Colonic mucosa (tissue), 4 donors: Measurements from ENCODE around the gene RNF145. TPM values are rescaled to one million over a fixed set of nuclear protein-coding genes. Genes with fewer than 3 reads are reported as not detected.

ENCODE experiments used
- DNase-seq: peaks from one replicate; pipeline ENCODE4 v3.0.0-alpha.2; 2020
- H3K27ac ChIP-seq: fragments of 200-600 bp; one replicate; pipeline ENCODE4 v1.8.0; 2021
- H3K27me3 ChIP-seq: fragments of 200-600 bp; one replicate; pipeline ENCODE4 v1.8.0; 2021
- H3K36me3 ChIP-seq: fragments of 200-600 bp; one replicate; pipeline ENCODE4 v1.8.0; 2021
- H3K4me1 ChIP-seq: fragments of 200-600 bp; one replicate; pipeline ENCODE4 v1.8.0; 2021; ENCODE audit warnings: mild to moderate bottlenecking
- H3K4me3 ChIP-seq: fragments of 200-600 bp; one replicate; pipeline ENCODE4 v1.8.0; 2021
- H3K9ac ChIP-seq, 2 donors: one replicate each; pipeline ENCODE4 v1.7.0; 2013; ENCODE audit warnings: control low read depth in 2 of 2, low read depth in 2 of 2, low read length in 2 of 2
- H3K9me3 ChIP-seq: fragments of 200-600 bp; one replicate; pipeline ENCODE4 v1.8.0; 2021
- CTCF ChIP-seq: fragments of 200-600 bp; IDR thresholded peaks from one replicate; pipeline ENCODE4 v1.8.0; 2022; ENCODE audit warnings: antibody characterized with exemption, mild to moderate bottlenecking
- intact Hi-C: fragments of 100-400 bp; cut with DNase I; formaldehyde crosslinking; loops from one replicate; pipeline ENCODE4 v1.14.1; 2022
- total RNA-seq, 2 donors: library from RNA; stranded (reverse); fragmentation: NEBNext Ultra II Directional in 1 of 2; extraction: Animal tissue kit (Norgen Biotek cat#: 25700) in 1 of 2; gene quantifications; one replicate each; pipeline ENCODE4 v1.2.1, GENCODE V29; 2021
- donor health status: healthy.
- donor health status: DM: no; HTN: no; CAD: no.
- donor health status: DM: no; HTN: no; CAD: no.

Gene RNF145
- total RNA-seq, 2 donors from 2014 or later, result 58.8 to 92.3 TPM

- no peaks in the 10 kb centered on the region for H3K4me1 ChIP-seq
- peaks cover 6% of the 10 kb centered on the region for H3K36me3 ChIP-seq
- H3K27me3 ChIP-seq, result no peaks in the 10 kb centered on the region
- no peak overlapping the region for H3K27ac ChIP-seq
- H3K9ac ChIP-seq, result no peak overlapping the region
- no peak for TF ChIP-seq CTCF
- no peak for DNase-seq
- no peaks in the 10 kb centered on the region for H3K9me3 ChIP-seq
- H3K4me3 ChIP-seq, result no peak overlapping the region
- intact Hi-C loops, result no loop called here
These were observed 19.2 kb downstream of the RNF145 start for GRCh38 chr5:159190170-159190569.

DNA sequence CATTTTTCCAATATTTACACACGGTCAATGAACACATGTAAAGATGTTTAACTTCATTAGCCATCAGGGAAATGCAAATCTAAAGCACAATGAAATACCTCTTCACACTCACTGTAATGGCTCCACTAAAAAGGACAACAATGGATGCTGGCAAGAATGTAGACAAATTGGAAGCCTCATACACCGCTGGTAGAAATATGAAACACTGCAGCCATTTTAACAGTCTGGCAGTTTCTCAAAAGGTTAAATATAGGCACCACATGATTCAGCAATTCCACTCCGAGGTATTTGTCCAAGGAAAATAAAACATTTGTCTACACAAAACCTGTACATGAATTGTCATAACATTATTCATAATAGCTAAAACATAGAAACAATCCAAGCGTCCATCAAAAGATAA lies 20.0 kb downstream of the RNF145 start:
- Histone ChIP-seq H3K9ac (no peak overlapping the region), H3K4me1 (no peaks in the 10 kb centered on the region), H3K4me3 (no peak overlapping the region), H3K27ac (no peak overlapping the region), H3K27me3 (no peaks in the 10 kb centered on the region), H3K9me3 (no peaks in the 10 kb centered on the region), H3K36me3 (peaks cover 6% of the 10 kb centered on the region)
- no peak for DNase-seq
- no peak for TF ChIP-seq CTCF
- intact Hi-C loops, result no loop called here

DNA sequence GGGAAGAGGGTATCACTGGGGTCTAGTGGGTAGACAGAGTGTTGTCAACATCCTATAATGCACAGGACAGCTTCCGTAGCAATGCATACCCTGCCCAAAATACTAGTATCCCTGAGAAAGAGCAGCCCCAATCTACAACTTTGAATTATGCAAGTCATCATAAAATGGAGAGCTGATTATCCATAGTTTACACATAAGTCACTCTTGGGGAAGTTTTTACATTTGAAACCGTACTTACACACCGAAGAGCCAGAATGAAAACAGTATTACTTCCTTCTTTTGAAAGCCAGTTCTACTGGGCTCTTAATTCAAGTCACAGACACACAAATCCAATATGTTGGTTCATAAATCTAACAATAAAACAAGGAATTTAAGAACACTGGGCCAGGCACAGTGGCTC lies 21.6 kb downstream of the RNF145 start:
- no peaks in the 10 kb centered on the region for H3K4me1 ChIP-seq
- no peak for TF ChIP-seq CTCF
- no peaks in the 10 kb centered on the region for H3K9me3 ChIP-seq
- H3K27me3 ChIP-seq, result no peaks in the 10 kb centered on the region
- H3K36me3 ChIP-seq, result peaks cover 6% of the 10 kb centered on the region
- no peak overlapping the region for H3K9ac ChIP-seq
- H3K4me3 ChIP-seq, result no peak overlapping the region
- DNase-seq, result no peak
- intact Hi-C loops, result no loop called here
- H3K27ac ChIP-seq, result no peak overlapping the region

- H3K9ac ChIP-seq, result no peak overlapping the region
- H3K9me3 ChIP-seq, result no peaks in the 10 kb centered on the region
- H3K36me3 ChIP-seq, result peaks cover 6% of the 10 kb centered on the region
- no peaks in the 10 kb centered on the region for H3K27me3 ChIP-seq
- no peak for DNase-seq
- H3K27ac ChIP-seq, result no peak overlapping the region
- H3K4me3 ChIP-seq, result no peak overlapping the region
- no peak for TF ChIP-seq CTCF
- intact Hi-C loops, result no loop called here
- no peaks in the 10 kb centered on the region for H3K4me1 ChIP-seq
These were observed 23.0 kb downstream of the RNF145 start for GRCh38 chr5:159186319-159186718.

DNA sequence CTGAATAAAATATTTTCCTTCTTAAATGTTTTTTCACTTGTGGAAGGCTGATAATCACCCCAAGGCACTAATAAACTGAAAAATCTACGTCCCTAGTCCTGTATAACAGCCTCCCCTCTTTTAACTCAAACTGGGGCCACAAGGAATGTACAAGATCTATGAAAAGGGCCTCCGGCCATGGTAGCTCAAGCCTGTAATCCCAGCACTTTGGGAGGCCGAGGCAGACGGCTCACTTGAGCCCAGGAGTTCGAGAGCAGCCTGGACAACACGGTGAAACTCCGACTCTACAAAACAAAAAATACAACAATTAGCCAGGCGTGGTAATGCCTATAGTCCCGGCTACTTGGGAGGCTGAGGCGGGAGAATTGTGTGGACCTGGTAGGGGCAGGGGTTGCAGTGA lies 23.6 kb downstream of the RNF145 start:
- Histone ChIP-seq H3K9ac (no peak overlapping the region), H3K4me1 (no peaks in the 10 kb centered on the region)

More for the DNA sequence above, 23.6 kb downstream of the RNF145 start:
- no peak for TF ChIP-seq CTCF
- Histone ChIP-seq H3K36me3 (peaks cover 6% of the 10 kb centered on the region), H3K9me3 (no peaks in the 10 kb centered on the region), H3K4me3 (no peak overlapping the region), H3K27me3 (no peaks in the 10 kb centered on the region), H3K27ac (no peak overlapping the region)
- intact Hi-C loops, result no loop called here
- DNase-seq, result no peak
